GM20000 (cell line): ENCODE data around the gene NOP10.
A peak's percentile ranks its signal among the peaks of the same experiment; 100 is the strongest.

Source experiments
- DNase-seq: peaks from one replicate; pipeline ENCODE4 v3.0.0; 2012; ENCODE audit warnings: low spot score
- CTCF ChIP-seq: IDR thresholded peaks from 2 replicates; pipeline ENCODE4 v1.5.1; 2012; ENCODE audit warnings: mild to moderate bottlenecking, control low read depth; ENCODE audit errors: extremely low read depth, missing control alignments

The NOP10 gene

GRCh38 chr15:34325368-34325767, 17.6 kb downstream of the NOP10 start:
- TF ChIP-seq CTCF: no peak
- DNase-seq: no peak

DNA sequence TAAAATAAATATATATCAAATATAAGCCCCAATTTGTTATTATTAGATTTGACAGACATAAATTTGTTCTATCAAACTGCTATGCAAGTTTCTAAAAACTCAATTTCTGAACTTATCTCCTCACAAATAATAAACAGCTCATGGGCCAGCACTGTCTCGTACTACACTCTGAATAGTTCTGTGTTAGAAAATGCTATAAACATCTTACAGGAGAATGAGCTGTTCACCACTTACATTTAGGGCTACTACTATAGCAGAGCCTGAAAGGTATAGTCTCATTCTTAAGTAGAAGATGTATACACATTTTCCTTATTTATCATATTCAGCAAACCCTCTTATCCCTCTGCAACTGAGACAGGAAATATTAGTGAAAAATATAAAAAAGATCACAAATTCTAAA, 18.0 kb downstream of the NOP10 start:
- DNase-seq: no peak
- TF ChIP-seq CTCF: no peak

GRCh38 chr15:34323217-34323616, 19.7 kb downstream of the NOP10 start:
- no peak for TF ChIP-seq CTCF
- DNase-seq: no peak

DNA sequence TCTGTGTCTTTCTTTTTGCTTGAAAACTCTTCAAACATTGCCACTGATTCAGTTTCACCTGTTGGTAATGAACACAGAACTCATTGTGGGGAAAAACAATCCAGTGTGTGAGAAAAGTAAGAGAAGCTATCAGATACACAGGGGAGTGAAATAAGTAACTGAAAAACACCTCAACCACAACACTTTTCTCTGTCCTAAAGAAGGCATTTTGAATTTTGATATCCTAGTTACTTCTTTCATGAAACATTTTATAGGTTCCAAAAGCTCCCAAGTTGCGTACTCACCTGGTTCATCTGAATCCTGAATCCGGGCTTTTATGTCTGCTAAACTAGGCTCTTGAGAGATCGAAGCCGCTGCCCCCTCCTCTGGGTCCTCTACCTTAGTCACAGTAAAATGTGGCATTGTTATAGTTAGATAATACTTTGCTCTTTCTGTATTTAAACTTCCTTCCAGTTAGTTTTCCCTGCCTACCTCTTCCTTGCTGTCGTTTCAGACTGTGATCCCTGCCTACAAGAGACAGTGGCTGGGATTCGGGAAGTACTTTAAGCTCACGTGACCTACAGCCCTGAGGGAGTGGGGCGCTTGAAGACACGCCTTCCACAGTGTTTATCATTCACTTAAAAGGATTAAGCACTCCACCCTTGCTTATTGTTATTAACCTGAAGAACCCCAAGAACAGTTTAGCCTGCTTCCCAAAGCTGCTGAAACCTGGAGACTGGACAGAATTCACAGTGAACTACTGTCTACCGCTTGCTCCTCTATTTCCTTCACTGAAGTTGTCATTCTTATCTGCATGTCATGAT, 24.5 kb downstream of the NOP10 start:
- DNase-seq: peak; percentile 35
- no peak for TF ChIP-seq CTCF

- TF ChIP-seq CTCF: no peak
- DNase-seq: no peak
Measured at GRCh38 chr15:34314491-34315490, 28.1 kb downstream of the NOP10 start.

DNA sequence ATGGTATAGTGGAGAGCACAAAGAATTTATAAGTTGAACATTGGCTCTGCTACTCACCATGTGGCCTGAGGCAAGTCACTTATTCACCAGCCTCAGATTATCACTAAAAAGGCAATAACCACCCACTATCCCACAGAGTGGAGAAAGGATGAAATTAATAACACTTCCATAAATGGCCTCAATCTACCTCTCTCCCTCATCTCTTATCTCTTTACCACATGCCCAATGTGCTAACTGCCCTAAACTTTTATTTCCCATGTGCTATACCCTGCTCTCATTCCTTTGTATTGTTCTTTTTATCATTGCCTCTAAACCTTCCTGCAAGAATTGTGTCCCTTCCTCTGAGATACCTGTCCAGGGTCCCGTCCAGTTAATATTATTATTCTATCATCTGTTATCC, 31.4 kb downstream of the NOP10 start:
- TF ChIP-seq CTCF: no peak
- no peak for DNase-seq

GRCh38 chr15:34304613-34305012, 38.3 kb downstream of the NOP10 start:
- DNase-seq: no peak
- TF ChIP-seq CTCF: no peak
